ENCODE results near the gene CAMTA1.

- TF ChIP-seq CTCF (conservative IDR thresholded peaks at IDR 0.05; ENCODE audit: low read depth, low read length) = no peak; the same call in 1 of the 2 replicates
- TF ChIP-seq EZH2 (IDR thresholded peaks at IDR 0.05; ENCODE audit: borderline replicate concordance, low read depth, low read length, poor library complexity, severe bottlenecking) = no peak
Measured at GRCh38 chr1:7224644-7225043, 439.4 kb downstream of the CAMTA1 start.

Data from A673 (cell line).